Neutrophil (primary cell): ENCODE data around the gene UNC50.
"Not testable (repeated sequence)": the region's sequence is repeated elsewhere in the genome, so short reads cannot be mapped to it uniquely, and the experiment has no call there.

Experiments
- H3K27ac ChIP-seq: fragments of 200-600 bp; sonication (generic); 2 replicates; pipeline ENCODE4 v1.5.1; 2016; ENCODE audit warnings: mild to moderate bottlenecking, moderate library complexity
- H3K27me3 ChIP-seq: fragments of 200-600 bp; sonication (generic); 2 replicates; pipeline ENCODE4 v1.6.0; 2016; ENCODE audit warnings: mild to moderate bottlenecking
- H3K36me3 ChIP-seq: fragments of 200-600 bp; sonication (generic); 2 replicates; pipeline ENCODE4 v1.5.1; 2017
- H3K4me1 ChIP-seq, 2 experiments: fragments of 200-600 bp in 1 of 2; sonication (generic) in 1 of 2; 1 replicate in 1 of 2; 2 replicates in 1 of 2; pipeline versions ENCODE4 v1.5.1 to v1.6.1; 2013 to 2016; ENCODE audit warnings: low read depth in 1 of 2, low read length in 1 of 2, mild to moderate bottlenecking in 1 of 2, moderate library complexity in 1 of 2; ENCODE audit not compliant: control insufficient read depth in 1 of 2, insufficient read depth in 1 of 2
- H3K4me3 ChIP-seq, 2 experiments: fragments of 200-600 bp in 1 of 2; sonication (generic) in 1 of 2; 1 replicate in 1 of 2; 2 replicates in 1 of 2; pipeline ENCODE4 v1.5.1; 2013 to 2016; ENCODE audit warnings: low read depth in 1 of 2, low read length in 1 of 2, mild to moderate bottlenecking in 1 of 2, moderate library complexity in 1 of 2
- H3K9me3 ChIP-seq: fragments of 200-600 bp; sonication (generic); 2 replicates; pipeline ENCODE4 v1.5.1; 2016
- TF ChIP-seq, protein P1 (sequence below): fragments of 200-600 bp; sonication (generic); IDR thresholded peaks from 2 replicates; pipeline ENCODE4 v1.5.1; 2016; ENCODE audit warnings: antibody characterized with exemption

The UNC50 gene

DNA sequence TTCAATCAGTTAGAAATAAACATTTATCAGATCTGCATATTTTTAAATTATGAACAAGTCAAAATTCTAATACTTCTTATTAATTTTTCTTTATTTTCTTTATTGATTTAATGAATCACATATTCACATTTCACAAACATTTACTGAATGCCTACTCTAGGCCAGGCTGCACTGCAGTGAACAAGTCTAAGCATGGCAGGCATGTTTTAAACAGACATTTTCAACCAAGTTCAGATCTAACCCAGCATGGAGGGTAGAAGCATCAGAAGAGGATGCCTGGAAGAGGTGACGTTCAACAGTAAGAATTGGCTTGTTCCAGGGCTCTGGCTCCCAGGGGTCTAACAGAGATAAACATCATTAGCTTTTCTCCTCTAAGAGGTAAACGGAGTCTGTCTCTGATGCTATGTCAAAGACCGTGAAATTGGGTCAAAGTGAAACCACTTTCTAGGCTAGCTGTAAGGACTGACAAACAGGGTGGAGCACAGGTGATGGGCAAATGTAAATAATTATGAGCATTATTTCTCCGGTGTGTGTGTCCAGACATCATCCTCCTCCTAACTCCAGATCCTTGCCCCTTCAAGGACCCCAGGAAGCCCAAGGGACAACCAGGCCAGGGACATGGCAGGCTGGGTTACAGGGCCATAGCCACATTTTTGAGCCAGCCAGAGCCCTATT is 50.6 kb downstream of the UNC50 start:
- TF ChIP-seq, protein P1, sequence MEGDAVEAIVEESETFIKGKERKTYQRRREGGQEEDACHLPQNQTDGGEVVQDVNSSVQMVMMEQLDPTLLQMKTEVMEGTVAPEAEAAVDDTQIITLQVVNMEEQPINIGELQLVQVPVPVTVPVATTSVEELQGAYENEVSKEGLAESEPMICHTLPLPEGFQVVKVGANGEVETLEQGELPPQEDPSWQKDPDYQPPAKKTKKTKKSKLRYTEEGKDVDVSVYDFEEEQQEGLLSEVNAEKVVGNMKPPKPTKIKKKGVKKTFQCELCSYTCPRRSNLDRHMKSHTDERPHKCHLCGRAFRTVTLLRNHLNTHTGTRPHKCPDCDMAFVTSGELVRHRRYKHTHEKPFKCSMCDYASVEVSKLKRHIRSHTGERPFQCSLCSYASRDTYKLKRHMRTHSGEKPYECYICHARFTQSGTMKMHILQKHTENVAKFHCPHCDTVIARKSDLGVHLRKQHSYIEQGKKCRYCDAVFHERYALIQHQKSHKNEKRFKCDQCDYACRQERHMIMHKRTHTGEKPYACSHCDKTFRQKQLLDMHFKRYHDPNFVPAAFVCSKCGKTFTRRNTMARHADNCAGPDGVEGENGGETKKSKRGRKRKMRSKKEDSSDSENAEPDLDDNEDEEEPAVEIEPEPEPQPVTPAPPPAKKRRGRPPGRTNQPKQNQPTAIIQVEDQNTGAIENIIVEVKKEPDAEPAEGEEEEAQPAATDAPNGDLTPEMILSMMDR = no peak
- Histone ChIP-seq H3K27me3 (no peaks in the 10 kb centered on the region), H3K36me3 (no peaks in the 10 kb centered on the region), H3K27ac (no peak overlapping the region), H3K4me1 (peaks cover 39 to 46% of the 10 kb centered on the region in 2 experiments), H3K9me3 (no peaks in the 10 kb centered on the region), H3K4me3 (no peak overlapping the region)

DNA sequence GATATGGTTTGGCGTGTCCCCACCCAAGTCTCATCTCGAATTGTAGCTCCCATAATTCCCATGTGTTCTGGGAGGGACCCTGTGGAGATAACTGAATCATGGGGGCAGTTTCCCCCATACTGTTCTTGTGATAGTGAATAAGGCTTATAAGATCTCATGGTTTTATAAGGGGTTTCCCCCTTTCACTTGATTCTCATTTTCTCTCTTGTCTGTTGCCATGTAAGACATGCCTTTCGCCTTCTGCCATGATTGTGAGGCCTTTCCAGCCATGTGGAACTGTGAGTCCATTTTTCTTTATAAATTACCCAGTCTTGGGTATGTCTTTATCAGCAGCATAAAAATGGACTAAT is 51.1 kb downstream of the UNC50 start:
- H3K4me1 ChIP-seq = peaks cover 39 to 51% of the 10 kb centered on the region in 2 experiments
- not testable (repeated sequence) for H3K4me3 ChIP-seq, H3K27ac ChIP-seq, H3K27me3 ChIP-seq, H3K36me3 ChIP-seq, H3K9me3 ChIP-seq

DNA sequence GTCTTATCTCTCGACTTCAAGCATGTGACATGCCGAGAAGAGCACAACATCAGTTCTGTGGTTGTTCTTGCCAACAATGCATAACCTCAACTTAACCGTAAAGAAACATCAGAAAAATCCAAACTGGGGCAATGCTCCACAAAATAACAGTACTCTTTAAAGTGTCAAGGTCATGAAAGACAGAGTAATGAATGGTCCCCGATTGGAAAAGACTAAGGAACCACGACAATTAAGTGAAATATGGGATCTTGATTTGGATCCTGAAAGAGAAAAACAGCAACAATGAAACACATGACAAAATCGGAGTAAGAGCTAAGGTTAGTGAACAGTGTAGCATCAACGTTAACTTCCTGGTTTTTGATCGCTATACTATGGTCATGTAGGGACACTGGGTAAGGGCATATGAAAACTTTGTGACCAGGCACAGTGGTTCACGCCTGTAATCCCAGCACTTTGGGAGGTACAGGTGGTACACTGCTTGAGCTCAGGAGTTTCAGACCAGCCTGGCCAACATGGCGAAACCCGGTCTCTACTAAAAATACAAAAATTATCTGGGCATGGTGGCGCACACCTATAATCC is 55.2 kb downstream of the UNC50 start:
- no peaks in the 10 kb centered on the region for H3K9me3 ChIP-seq
- no peaks in the 10 kb centered on the region for H3K27me3 ChIP-seq
- no peak overlapping the region for H3K4me3 ChIP-seq
- no peaks in the 10 kb centered on the region for H3K36me3 ChIP-seq
- H3K4me1 ChIP-seq = peaks cover 29 to 35% of the 10 kb centered on the region in 2 experiments
- TF ChIP-seq, protein P1 = no peak
- peak overlapping the region; percentile 78 for H3K27ac ChIP-seq

DNA sequence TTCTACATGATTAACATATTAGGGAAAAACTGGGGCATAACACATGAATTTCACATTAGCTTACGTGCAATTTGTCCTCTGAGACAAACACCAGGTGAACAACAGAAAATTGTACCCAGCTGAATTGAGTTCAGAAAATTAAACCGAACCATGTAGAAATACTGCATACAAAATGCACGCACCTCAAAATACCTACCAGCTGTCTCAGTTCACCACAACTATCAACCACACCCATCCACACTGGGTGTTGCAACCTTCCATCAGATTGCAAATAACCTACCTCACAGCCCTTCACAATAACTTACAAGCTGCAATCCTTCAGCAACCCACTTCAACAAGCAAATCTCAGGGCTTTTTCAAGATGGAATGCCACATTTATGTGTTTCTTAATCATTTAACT is 55.9 kb downstream of the UNC50 start:
- Histone ChIP-seq H3K27ac (peak overlapping the region; percentile 78), H3K4me1 (peaks cover 29 to 35% of the 10 kb centered on the region in 2 experiments)
- TF ChIP-seq, protein P1 = no peak

DNA sequence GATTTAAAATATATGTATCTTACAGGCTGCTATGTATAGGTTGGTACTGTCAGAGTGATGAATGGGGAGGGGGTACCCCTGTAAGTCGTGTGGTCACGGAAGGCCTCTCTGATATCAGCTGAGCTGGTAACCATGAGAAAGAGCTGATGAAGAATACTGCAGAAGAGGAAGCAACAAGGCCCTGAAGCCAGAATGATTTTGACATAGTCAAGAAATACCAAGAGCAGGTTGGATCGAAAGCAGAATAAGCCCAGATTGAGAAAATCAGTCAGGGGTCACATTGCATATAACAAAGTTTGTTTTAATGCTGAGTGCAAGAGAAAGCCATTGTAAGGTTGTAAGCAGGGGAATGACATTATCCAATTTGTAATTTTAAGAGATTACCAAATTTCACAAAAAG is 57.3 kb downstream of the UNC50 start:
- peak overlapping the region; percentile 78 for H3K27ac ChIP-seq
- TF ChIP-seq, protein P1 = no peak
- H3K27me3 ChIP-seq = no peaks in the 10 kb centered on the region
- H3K4me1 ChIP-seq = peaks cover 29 to 35% of the 10 kb centered on the region in 2 experiments
- H3K36me3 ChIP-seq = no peaks in the 10 kb centered on the region
- no peak overlapping the region for H3K4me3 ChIP-seq
- no peaks in the 10 kb centered on the region for H3K9me3 ChIP-seq

More for the DNA sequence above, 55.9 kb downstream of the UNC50 start:
- no peaks in the 10 kb centered on the region for H3K9me3 ChIP-seq
- no peaks in the 10 kb centered on the region for H3K36me3 ChIP-seq
- H3K4me3 ChIP-seq = peak overlapping the region in 1 of 2 experiments; percentile 28
- no peaks in the 10 kb centered on the region for H3K27me3 ChIP-seq
